AG04450 (cell line): Measurements from ENCODE around the gene CWC15. TPM values are rescaled to one million over a fixed set of nuclear protein-coding genes. Genes with fewer than 3 reads are reported as not detected.
"Not testable (repeated sequence)": the region's sequence is repeated elsewhere in the genome, so short reads cannot be mapped to it uniquely, and the experiment has no call there.

Experiments used
- CTCF ChIA-PET: fragments of 300-600, 350-600 bp; formaldehyde crosslinking; extraction: SDS; loops from one replicate; lab custom pipeline; 2022; ENCODE audit warnings: antibody characterized with exemption, inconsistent platforms; lab: Charles Lee
- POLR2A ChIA-PET: fragments of 350-600 bp; formaldehyde crosslinking; extraction: SDS; loops from one replicate; lab custom pipeline; 2021; ENCODE audit warnings: antibody characterized with exemption, inconsistent platforms; lab: Yijun Ruan, JAX
- DNase-seq: peaks from one replicate; pipeline ENCODE4 v3.0.0-alpha.2; 2011; ENCODE audit warnings: low read depth, low spot score
- H3K27ac ChIP-seq: one replicate; pipeline ENCODE4 v1.5.1; 2012; ENCODE audit warnings: low read depth, low read length, control low read depth
- H3K27me3 ChIP-seq: one replicate; pipeline ENCODE4 v1.6.0; 2012; ENCODE audit warnings: low read length; ENCODE audit not compliant: control insufficient read depth, insufficient read depth
- H3K4me3 ChIP-seq: 2 replicates; pipeline ENCODE4 v1.5.1; 2011; ENCODE audit warnings: mild to moderate bottlenecking, low read depth, low read length, control low read depth
- H3K9me3 ChIP-seq: 2 replicates; pipeline ENCODE4 v1.5.1; 2012; ENCODE audit warnings: low read length; ENCODE audit not compliant: control insufficient read depth, insufficient read depth
- CTCF ChIP-seq: IDR thresholded peaks from 2 replicates; pipeline ENCODE4 v1.5.1; 2011; ENCODE audit warnings: low read depth, low read length, control low read depth, inconsistent platforms
- polyA plus RNA-seq: library from polyadenylated mRNA; depleted of rRNA; stranded (reverse); fragments of >200 nt; gene quantifications from 2 replicates; pipeline ENCODE4 v1.2.3, GENCODE V29; 2011

CWC15 gene
- polyA plus RNA-seq, 1 experiment = 61.9 TPM

GRCh38 chr11:94934362-94934761 lies 39.0 kb downstream of the CWC15 start:
- H3K27me3 ChIP-seq = no peaks in the 10 kb centered on the region
- no peak for DNase-seq
- ChIA-PET CTCF (interaction anchor here (0.9 to 1.2 kb wide), 4 partner anchors 33 to 193 kb away, joined by 3 to 4 read pairs (median 4); no protein-coding TSS in a partner anchor), POLR2A (interaction anchor here (1.0 kb wide), 2 partner anchors 10 to 39 kb away, joined by 3 read pairs; partner anchors contain the start of genes CWC15 and KDM4D)
- no peak for TF ChIP-seq CTCF
- H3K9me3 ChIP-seq = no peaks in the 10 kb centered on the region
- H3K4me3 ChIP-seq = no peak overlapping the region
- peak overlapping the region; percentile 33 for H3K27ac ChIP-seq

- TF ChIP-seq CTCF = no peak
- peak; percentile 92 for DNase-seq
- no peaks in the 10 kb centered on the region for H3K9me3 ChIP-seq
- H3K27ac ChIP-seq = peak overlapping the region; percentile 84
- H3K27me3 ChIP-seq = no peaks in the 10 kb centered on the region
- no peak overlapping the region for H3K4me3 ChIP-seq
- ChIA-PET POLR2A (interaction anchor here (1.0 kb wide), 1 partner anchor 40 kb away, joined by 3 read pairs; the partner anchor contains the start of genes CWC15 and KDM4D), CTCF (interaction anchor here (0.6 to 1.0 kb wide), 6 partner anchors 9 to 312 kb away, joined by 3 to 4 read pairs (median 3); no protein-coding TSS in a partner anchor)
Observed at GRCh38 chr11:94933223-94934130, 39.9 kb downstream of the CWC15 start.

- H3K9me3 ChIP-seq = no peaks in the 10 kb centered on the region
- peak overlapping the region; percentile 84 for H3K27ac ChIP-seq
- H3K4me3 ChIP-seq = no peak overlapping the region
- ChIA-PET POLR2A (no interaction called here), CTCF (interaction anchor here (0.6 to 2.4 kb wide), 4 partner anchors 35 to 311 kb away, joined by 3 to 9 read pairs (median 6); no protein-coding TSS in a partner anchor)
- no peak for DNase-seq
- no peak for TF ChIP-seq CTCF
- H3K27me3 ChIP-seq = no peaks in the 10 kb centered on the region
Observed at GRCh38 chr11:94932503-94932902, 40.9 kb downstream of the CWC15 start.

- CTCF ChIA-PET = interaction anchor here (2.3 to 2.4 kb wide), 2 partner anchors 34 to 36 kb away, joined by 9 read pairs; no protein-coding TSS in a partner anchor
- POLR2A ChIA-PET, H3K27me3 ChIP-seq, H3K4me3 ChIP-seq, H3K9me3 ChIP-seq, DNase-seq: not testable (repeated sequence)
- H3K27ac ChIP-seq = peak overlapping the region; percentile 84
Observed at GRCh38 chr11:94932072-94932471, 41.3 kb downstream of the CWC15 start.

GRCh38 chr11:94928117-94928990 lies 45.0 kb downstream of the CWC15 start:
- Histone ChIP-seq H3K9me3 (no peaks in the 10 kb centered on the region), H3K27me3 (no peaks in the 10 kb centered on the region), H3K27ac (no peak overlapping the region), H3K4me3 (no peak overlapping the region)
- ChIA-PET POLR2A (no interaction called here), CTCF (interaction anchor here (0.8 to 2.0 kb wide), 4 partner anchors 40 to 307 kb away, joined by 3 to 5 read pairs (median 4); no protein-coding TSS in a partner anchor)
- TF ChIP-seq CTCF = no peak
- no peak for DNase-seq
